HCT116 (cell line): Measurements from ENCODE around the gene SPRED2.

Experiments
- CTCF ChIP-seq, 3 experiments: fragments of 200-600 bp in 1 of 3; sonication (generic) in 1 of 3; IDR thresholded peaks in 2 of 3; conservative IDR thresholded peaks in 1 of 3; 2 replicates each; pipeline ENCODE4 v1.5.1; 2012 to 2017; ENCODE audit warnings: low read depth in 2 of 3, low read length in 2 of 3, antibody characterized with exemption in 1 of 3, borderline replicate concordance in 1 of 3, control low read depth in 1 of 3, mild to moderate bottlenecking in 1 of 3, mixed read lengths in 1 of 3, mixed run types in 1 of 3, moderate library complexity in 1 of 3; ENCODE audit not compliant: insufficient read depth in 1 of 3
- EGR1 ChIP-seq: IDR thresholded peaks from 2 replicates; pipeline ENCODE4 v1.6.1; 2012; ENCODE audit warnings: low read depth
- EZH2 ChIP-seq: fragments of 200-600 bp; sonication (generic); IDR thresholded peaks from 2 replicates; pipeline ENCODE4 v1.6.1; 2017; ENCODE audit warnings: antibody characterized with exemption, mixed run types
- MAX ChIP-seq: IDR thresholded peaks from 2 replicates; pipeline ENCODE4 v1.6.1; 2012
- POLR2A ChIP-seq: IDR thresholded peaks from 2 replicates; pipeline ENCODE4 v1.7.0; 2011; ENCODE audit warnings: borderline replicate concordance; ENCODE audit not compliant: insufficient read depth, insufficient read length; ENCODE audit errors: extremely low read depth

- no peak for TF ChIP-seq MAX
- TF ChIP-seq CTCF (IDR thresholded peaks at IDR 0.05 in 2 of 3, conservative IDR thresholded peaks at IDR 0.05 in 1 of 3; ENCODE audit: borderline replicate concordance in 1 of 3, insufficient read depth in 1 of 3, low read depth in 2 of 3, low read length in 2 of 3): no peak
- no peak for TF ChIP-seq POLR2A
- no peak for TF ChIP-seq EGR1
- TF ChIP-seq EZH2: no peak
Measured at GRCh38 chr2:65402780-65403528, 29.4 kb downstream of the SPRED2 start.
